Right lobe of liver (tissue), 6 donors: Measurements from ENCODE around the gene DIP2C. TPM values are rescaled to one million over a fixed set of nuclear protein-coding genes. Genes with fewer than 3 reads are reported as not detected.

Source experiments
- ATAC-seq, 4 donors: fragments of 200-7000 bp; cut with Tn5 transposase; one replicate each; pipeline ENCODE4 v1.9.1; 2020; ENCODE audit warnings: mild to moderate bottlenecking in 4 of 4, moderate library complexity in 4 of 4
- DNase-seq, 3 donors: peaks; one replicate each; pipeline ENCODE4 v3.0.0-alpha.2; 2020
- H3K27ac ChIP-seq, 3 donors: fragments of 200-600 bp; one replicate each; pipeline ENCODE4 v1.8.0; 2022
- H3K27me3 ChIP-seq, 2 donors: fragments of 200-600 bp; one replicate each; pipeline ENCODE4 v1.8.0; 2022
- H3K36me3 ChIP-seq, 4 donors: fragments of 200-600 bp; sonication (generic) in 1 of 4; one replicate each; pipeline versions ENCODE4 v1.5.1 to v1.8.0; 2017 to 2022; ENCODE audit warnings: control low read depth in 1 of 4
- H3K4me1 ChIP-seq, 4 donors: fragments of 200-600 bp; sonication (generic) in 1 of 4; one replicate each; pipeline versions ENCODE4 v1.5.1 to v1.8.0; 2017 to 2022; ENCODE audit warnings: control low read depth in 1 of 4
- H3K4me3 ChIP-seq, 3 donors: fragments of 200-600 bp; one replicate each; pipeline ENCODE4 v1.8.0; 2022
- H3K9me3 ChIP-seq, 4 donors: fragments of 200-600 bp; sonication (generic) in 1 of 4; one replicate each; pipeline versions ENCODE4 v1.5.1 to v1.8.0; 2017 to 2022; ENCODE audit warnings: control low read depth in 1 of 4
- POLR2A ChIP-seq: fragments of 450-650 bp; IDR thresholded peaks from one replicate; pipeline ENCODE4 v1.6.1; 2017; ENCODE audit warnings: antibody characterized with exemption, mild to moderate bottlenecking
- WGBS: methylation state at CpG from one replicate; pipeline ENCODE4 v1.1.6; 2018; ENCODE audit warnings: low coverage, low lambda C conversion rate; ENCODE audit not compliant: insufficient coverage; ENCODE audit errors: missing lambda C conversion rate; 5-methylcytosine and 5-hydroxymethylcytosine counted together
- intact Hi-C, 2 donors: fragments of 100-400 bp; cut with DNase I; formaldehyde crosslinking; loops; one replicate each; pipeline versions ENCODE4 v1.11.2 to v1.14.1; 2022
- total RNA-seq, 6 experiments: library from RNA; depleted of rRNA in 2 of 6; stranded (reverse); fragments of >200 nt in 2 of 6; fragmentation: NEBNext Ultra II Directional in 3 of 6; extraction: Animal tissue kit (Norgen Biotek cat#: 25700) in 3 of 6; gene quantifications; one replicate each; pipeline versions ENCODE4 v1.1.0 to v1.2.4, GENCODE V29; 2016 to 2023
- TF ChIP-seq, protein P1 (sequence below), 4 donors: fragments of 200-600 bp in 3 of 4; fragments of 450-650 bp in 1 of 4; IDR thresholded peaks; one replicate each; pipeline versions ENCODE4 v1.5.1 to v1.8.0; 2016 to 2022; ENCODE audit warnings: antibody characterized with exemption in 4 of 4, mild to moderate bottlenecking in 2 of 4
- donor health status: DM: no; HTN: yes; CAD: no.
- donor health status: DM: no; HTN: no; CAD: no.
- donor health status: DM: no; HTN: no; CAD: no.
- donor health status: DM: no; HTN: yes; CAD: no.
- donor health status: DM: no; HTN: yes; CAD: no.

DIP2C gene
- total RNA-seq, 6 experiments from 2014 or later = 8.0 to 13.5 (median 11.7) TPM

DNA sequence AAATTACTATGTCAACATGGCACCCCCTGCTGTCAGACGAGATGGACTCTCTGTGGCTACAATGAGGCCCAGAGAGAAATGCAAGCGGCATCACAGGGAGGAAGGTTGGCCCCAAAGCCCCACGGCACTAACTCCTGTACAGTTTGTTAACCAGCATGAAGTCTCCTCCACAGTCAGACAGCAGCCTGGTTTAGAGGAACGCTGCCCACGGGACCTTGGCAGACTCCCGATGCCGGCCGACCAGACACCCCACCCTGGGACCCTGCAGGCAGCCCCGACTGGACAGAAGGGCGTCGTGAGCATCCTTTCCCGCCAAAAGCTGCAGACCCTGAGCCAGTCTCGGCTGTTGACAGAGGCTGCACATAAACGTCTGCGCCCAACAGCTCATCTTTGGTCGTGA lies 158.8 kb downstream of the DIP2C start:
- 33% methylated on average over 1 of the region's 16 CpGs for WGBS
- Histone ChIP-seq H3K9me3 (no peaks in the 10 kb centered on the region), H3K27me3 (no peaks in the 10 kb centered on the region), H3K27ac (no peak overlapping the region), H3K4me3 (no peak overlapping the region), H3K36me3 (no peaks in the 10 kb centered on the region), H3K4me1 (no peaks in the 10 kb centered on the region)
- ATAC-seq = no peak
- peak in 1 of 3 donors; percentile 23 for DNase-seq
- no peak for TF ChIP-seq POLR2A
- intact Hi-C loops = no loop called here

DNA sequence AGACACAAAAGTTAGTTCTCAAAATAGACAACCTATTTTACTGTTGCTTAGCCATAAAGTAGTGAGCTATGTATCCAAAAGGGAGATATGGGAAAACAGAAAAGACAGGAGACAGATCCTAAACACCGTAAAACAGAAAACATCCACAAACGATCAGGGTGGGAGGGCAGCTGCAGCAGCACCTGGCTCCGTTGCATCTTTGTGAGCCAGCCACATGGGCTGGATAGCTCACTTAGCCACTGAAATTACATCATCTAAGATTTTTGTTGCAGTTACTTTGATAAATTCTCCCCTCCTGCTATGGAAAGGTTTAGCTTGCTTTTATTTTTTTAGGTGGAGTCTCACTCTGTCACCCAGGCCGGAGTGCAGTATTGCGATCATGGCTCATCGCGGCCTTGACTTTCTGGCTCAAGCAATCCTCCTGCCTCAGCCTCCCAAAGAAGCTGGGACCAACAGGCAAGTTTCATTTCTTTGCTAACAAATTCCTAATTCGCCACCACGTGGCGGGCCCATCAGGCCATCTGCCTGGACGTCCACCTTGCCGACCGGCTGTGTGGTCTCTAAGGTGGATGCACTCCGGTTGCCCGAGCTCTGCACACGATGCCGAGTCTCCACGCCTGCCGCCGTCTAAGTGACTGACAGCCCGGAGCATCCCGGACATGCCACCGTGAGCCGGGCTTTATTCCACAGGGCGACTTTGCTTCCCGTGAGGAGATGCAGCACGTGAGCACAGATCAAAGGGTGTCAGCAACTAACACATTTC lies 159.8 kb downstream of the DIP2C start:
- H3K9me3 ChIP-seq = no peaks in the 10 kb centered on the region
- no peak for TF ChIP-seq POLR2A
- TF ChIP-seq, protein P1, sequence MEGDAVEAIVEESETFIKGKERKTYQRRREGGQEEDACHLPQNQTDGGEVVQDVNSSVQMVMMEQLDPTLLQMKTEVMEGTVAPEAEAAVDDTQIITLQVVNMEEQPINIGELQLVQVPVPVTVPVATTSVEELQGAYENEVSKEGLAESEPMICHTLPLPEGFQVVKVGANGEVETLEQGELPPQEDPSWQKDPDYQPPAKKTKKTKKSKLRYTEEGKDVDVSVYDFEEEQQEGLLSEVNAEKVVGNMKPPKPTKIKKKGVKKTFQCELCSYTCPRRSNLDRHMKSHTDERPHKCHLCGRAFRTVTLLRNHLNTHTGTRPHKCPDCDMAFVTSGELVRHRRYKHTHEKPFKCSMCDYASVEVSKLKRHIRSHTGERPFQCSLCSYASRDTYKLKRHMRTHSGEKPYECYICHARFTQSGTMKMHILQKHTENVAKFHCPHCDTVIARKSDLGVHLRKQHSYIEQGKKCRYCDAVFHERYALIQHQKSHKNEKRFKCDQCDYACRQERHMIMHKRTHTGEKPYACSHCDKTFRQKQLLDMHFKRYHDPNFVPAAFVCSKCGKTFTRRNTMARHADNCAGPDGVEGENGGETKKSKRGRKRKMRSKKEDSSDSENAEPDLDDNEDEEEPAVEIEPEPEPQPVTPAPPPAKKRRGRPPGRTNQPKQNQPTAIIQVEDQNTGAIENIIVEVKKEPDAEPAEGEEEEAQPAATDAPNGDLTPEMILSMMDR (IDR thresholded peaks at IDR 0.05) = no peak
- 94% methylated on average over 23 of the region's 27 CpGs for WGBS
- H3K27me3 ChIP-seq = no peaks in the 10 kb centered on the region
- no peaks in the 10 kb centered on the region for H3K4me1 ChIP-seq
- intact Hi-C loops = no loop called here
- peak in 1 of 3 donors; percentile 28 for DNase-seq
- ATAC-seq = no peak
- no peaks in the 10 kb centered on the region for H3K36me3 ChIP-seq
- H3K4me3 ChIP-seq = no peak overlapping the region
- no peak overlapping the region for H3K27ac ChIP-seq

DNA sequence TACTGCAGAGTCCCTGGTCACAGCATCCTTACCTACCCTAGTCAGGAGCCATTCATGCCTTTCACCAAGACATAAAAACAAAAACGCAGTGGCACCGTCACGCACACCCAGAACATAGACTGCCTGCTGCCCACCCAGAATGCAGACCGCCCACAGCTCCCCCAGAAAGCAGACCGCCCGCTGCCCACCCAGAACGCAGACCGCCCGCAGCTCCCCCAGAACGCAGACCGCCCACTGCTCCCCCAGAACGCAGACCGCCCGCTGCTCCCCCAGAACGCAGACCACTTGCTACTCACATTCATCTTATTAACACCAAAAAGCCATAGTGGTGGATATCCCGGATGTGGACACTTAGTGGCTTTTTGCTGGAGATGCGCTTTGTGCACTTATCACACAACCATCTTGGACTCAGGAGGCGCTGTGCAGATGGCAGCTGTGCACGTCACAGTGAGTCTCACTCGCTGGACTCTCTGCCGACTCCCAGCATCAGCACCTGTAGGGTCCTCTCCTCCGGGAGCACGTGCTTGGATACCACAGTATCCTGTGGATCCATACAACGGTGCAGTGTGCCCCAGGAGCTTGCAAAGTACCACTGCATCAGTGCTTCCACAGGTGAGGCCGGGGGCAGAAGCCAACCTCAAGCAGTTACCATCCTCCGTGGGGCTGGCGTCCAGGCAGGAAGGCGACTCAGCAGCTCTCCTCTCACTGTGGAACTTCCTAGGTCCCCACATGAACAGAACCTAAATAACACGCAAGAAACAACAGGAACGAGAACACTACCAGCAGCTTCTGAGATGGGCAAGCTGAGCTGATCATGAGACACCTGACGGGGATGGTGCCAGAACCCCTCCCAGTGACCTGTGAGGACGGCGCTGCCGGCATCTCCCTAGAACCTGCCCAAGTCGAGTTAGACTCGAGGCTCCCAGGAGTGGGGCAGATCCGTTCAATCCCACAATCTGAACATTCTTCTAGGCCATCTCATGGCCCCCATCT lies 161.0 kb downstream of the DIP2C start:
- Histone ChIP-seq H3K36me3 (no peaks in the 10 kb centered on the region), H3K9me3 (no peaks in the 10 kb centered on the region), H3K27ac (no peak overlapping the region), H3K4me1 (no peaks in the 10 kb centered on the region), H3K27me3 (no peaks in the 10 kb centered on the region), H3K4me3 (no peak overlapping the region)
- ATAC-seq (peak in 1 of 4 donors; percentile 9), DNase-seq (peak in 1 of 3 donors; percentile 30)
- TF ChIP-seq, protein P1 (IDR thresholded peaks at IDR 0.05) = no peak
- TF ChIP-seq POLR2A = no peak
- intact Hi-C loops = no loop called here
- 67% methylated on average over 8 of the region's 37 CpGs for WGBS

DNA sequence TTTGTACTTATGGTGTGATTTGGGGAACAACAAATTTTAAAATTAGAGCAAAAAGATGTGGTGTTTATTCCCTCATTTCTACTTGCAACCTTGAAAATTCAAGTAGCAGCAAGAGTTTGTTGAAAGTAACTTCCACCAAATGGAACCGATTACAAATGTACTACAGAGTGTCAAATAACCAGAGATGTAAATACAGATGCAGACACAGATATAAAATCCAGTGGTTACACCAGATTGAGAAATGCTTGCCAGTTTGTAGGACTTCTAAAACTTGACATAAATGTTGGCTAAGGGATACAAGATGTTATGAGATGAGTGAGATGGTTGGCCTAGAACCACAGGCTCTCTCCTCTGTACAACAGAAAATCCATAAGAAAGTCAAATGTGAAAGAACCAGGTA lies 162.1 kb downstream of the DIP2C start:
- intact Hi-C loops = no loop called here
- Histone ChIP-seq H3K27ac (no peak overlapping the region), H3K36me3 (no peaks in the 10 kb centered on the region), H3K27me3 (no peaks in the 10 kb centered on the region), H3K4me1 (no peaks in the 10 kb centered on the region), H3K4me3 (no peak overlapping the region), H3K9me3 (no peaks in the 10 kb centered on the region)
- 67% methylated on average over 1 of the region's 1 CpG for WGBS
- TF ChIP-seq POLR2A = no peak
- TF ChIP-seq, protein P1 (IDR thresholded peaks at IDR 0.05) = no peak
- ATAC-seq (no peak), DNase-seq (no peak)
